CD14-positive monocyte (primary cell): Measurements from ENCODE around the gene CNIH3. TPM values are rescaled to one million over a fixed set of nuclear protein-coding genes. Genes with fewer than 3 reads are reported as not detected.
A peak's percentile ranks its signal among the peaks of the same experiment; 100 is the strongest.

ENCODE experiments used
- DNase-seq, 3 donors: peaks; one replicate each; pipeline ENCODE4 v3.0.0-alpha.2; 2011 to 2022
- H2AFZ ChIP-seq: 2 replicates; pipeline ENCODE4 v1.6.0; 2012; ENCODE audit warnings: mild to moderate bottlenecking, low read depth, low read length, inconsistent platforms; ENCODE audit not compliant: insufficient read depth, poor library complexity, severe bottlenecking
- H3K27ac ChIP-seq, 2 donors: 1 replicate in 1 of 2; 2 replicates in 1 of 2; pipeline ENCODE4 v1.5.1; 2012 to 2013; ENCODE audit warnings: low read length in 2 of 2, control low read depth in 1 of 2, inconsistent platforms in 1 of 2, low read depth in 1 of 2, mild to moderate bottlenecking in 1 of 2
- H3K27me3 ChIP-seq, 2 donors: one replicate each; pipeline versions ENCODE4 v1.6.0 to v1.6.1; 2011 to 2013; ENCODE audit warnings: low read length in 2 of 2; ENCODE audit not compliant: control insufficient read depth in 2 of 2, insufficient read depth in 2 of 2
- H3K36me3 ChIP-seq, 2 donors: replicated peaks in 1 of 2; 1 replicate in 1 of 2; 2 replicates in 1 of 2; pipeline versions ENCODE4 v1.5.1 to v1.6.1; 2012 to 2013; ENCODE audit warnings: low read length in 2 of 2, control low read depth in 1 of 2, inconsistent platforms in 1 of 2, mild to moderate bottlenecking in 1 of 2; ENCODE audit not compliant: insufficient read depth in 2 of 2, control insufficient read depth in 1 of 2
- H3K4me1 ChIP-seq, 2 donors: 1 replicate in 1 of 2; 2 replicates in 1 of 2; pipeline versions ENCODE4 v1.5.1 to v1.6.1; 2012 to 2013; ENCODE audit warnings: low read length in 2 of 2, control low read depth in 1 of 2, inconsistent platforms in 1 of 2, mild to moderate bottlenecking in 1 of 2, moderate library complexity in 1 of 2; ENCODE audit not compliant: insufficient read depth in 2 of 2, control insufficient read depth in 1 of 2
- H3K4me2 ChIP-seq: replicated peaks from 2 replicates; pipeline ENCODE3; 2012; ENCODE audit warnings: low read length, moderate library complexity, mild to moderate bottlenecking; ENCODE audit not compliant: poor library complexity, severe bottlenecking; ENCODE audit errors: extremely low read depth
- H3K4me3 ChIP-seq, 3 experiments: fragments of 200-600 bp in 1 of 3; sonication (generic) in 1 of 3; replicated peaks in 1 of 3; 1 replicate in 2 of 3; 2 replicates in 1 of 3; pipeline ENCODE4 v1.5.1; 2011 to 2013; ENCODE audit warnings: low read length in 3 of 3, mild to moderate bottlenecking in 3 of 3, control low read depth in 2 of 3, low read depth in 2 of 3, inconsistent platforms in 1 of 3, moderate library complexity in 1 of 3
- H3K79me2 ChIP-seq: 2 replicates; pipeline ENCODE4 v1.6.0; 2012; ENCODE audit warnings: mild to moderate bottlenecking, control low read depth, inconsistent platforms, low read length, moderate library complexity; ENCODE audit not compliant: insufficient read depth
- H3K9ac ChIP-seq: 2 replicates; pipeline ENCODE4 v1.6.0; 2017; ENCODE audit warnings: low read length, mild to moderate bottlenecking; ENCODE audit not compliant: insufficient read depth, poor library complexity, severe bottlenecking
- H3K9me3 ChIP-seq, 2 donors: replicated peaks in 1 of 2; 1 replicate in 1 of 2; 2 replicates in 1 of 2; pipeline versions ENCODE4 v1.5.1 to v1.6.1; 2012 to 2013; ENCODE audit warnings: low read length in 2 of 2, control low read depth in 1 of 2; ENCODE audit not compliant: control insufficient read depth in 1 of 2, insufficient read depth in 1 of 2
- H4K20me1 ChIP-seq: 2 replicates; pipeline ENCODE4 v1.6.0; 2012; ENCODE audit warnings: mild to moderate bottlenecking, low read length, control low read depth, moderate library complexity; ENCODE audit not compliant: insufficient read depth
- H3K27ac Mint-ChIP-seq, 7 donors: one replicate each; pipeline ENCODE4 v1.8.0; 2020; ENCODE audit warnings: mild to moderate bottlenecking in 7 of 7, mixed read lengths in 7 of 7, moderate library complexity in 6 of 7, inconsistent platforms in 2 of 7
- H3K27me3 Mint-ChIP-seq, 3 donors: one replicate each; pipeline ENCODE4 v1.8.0; 2021 to 2022; ENCODE audit warnings: low read depth in 3 of 3, mild to moderate bottlenecking in 3 of 3, mixed read lengths in 3 of 3, moderate library complexity in 3 of 3, inconsistent platforms in 1 of 3
- H3K36me3 Mint-ChIP-seq, 2 donors: one replicate each; pipeline ENCODE4 v1.8.0; 2020; ENCODE audit warnings: mixed read lengths in 2 of 2, inconsistent platforms in 1 of 2, mild to moderate bottlenecking in 1 of 2
- H3K4me1 Mint-ChIP-seq: one replicate; pipeline ENCODE4 v1.8.0; 2020; ENCODE audit warnings: mild to moderate bottlenecking, mixed read lengths
- H3K4me3 Mint-ChIP-seq, 2 donors: one replicate each; pipeline ENCODE4 v1.8.0; 2020; ENCODE audit warnings: mild to moderate bottlenecking in 2 of 2, mixed read lengths in 2 of 2, moderate library complexity in 1 of 2
- H3K9me3 Mint-ChIP-seq, 7 donors: one replicate each; pipeline ENCODE4 v1.8.0; 2020 to 2022; ENCODE audit warnings: mixed read lengths in 7 of 7, mild to moderate bottlenecking in 6 of 7, moderate library complexity in 6 of 7, inconsistent platforms in 2 of 7
- WGBS: methylation state at CpG from one replicate; pipeline ENCODE4 v1.1.5; 2013; ENCODE audit warnings: missing lambda C conversion rate; ENCODE audit not compliant: insufficient coverage; 5-methylcytosine and 5-hydroxymethylcytosine counted together
- intact Hi-C, 2 donors: fragments of 100-400 bp; cut with micrococcal nuclease; formaldehyde crosslinking; loops; one replicate each; pipeline versions ENCODE4 v1.15.0 to v1.15.1; 2023
- polyA plus RNA-seq, 3 donors: library from polyadenylated mRNA; depleted of rRNA in 1 of 3; unstranded in 2 of 3; stranded (reverse) in 1 of 3; fragments of 300-500 nt in 2 of 3; fragments of >200 nt in 1 of 3; fragmentation: Illumina TruSeq in 2 of 3; gene quantifications; 1 replicate in 2 of 3; 2 replicates in 1 of 3; pipeline ENCODE4 v1.2.3, GENCODE V29; 2012 to 2021
- TF ChIP-seq, protein P1 (sequence below): fragments of 200-600 bp; IDR thresholded peaks from one replicate; pipeline ENCODE4 v1.8.0; 2022; ENCODE audit warnings: antibody characterized with exemption, mild to moderate bottlenecking

CNIH3 gene
- polyA plus RNA-seq, 3 donors: 0.37 TPM; not detected in 2

DNA sequence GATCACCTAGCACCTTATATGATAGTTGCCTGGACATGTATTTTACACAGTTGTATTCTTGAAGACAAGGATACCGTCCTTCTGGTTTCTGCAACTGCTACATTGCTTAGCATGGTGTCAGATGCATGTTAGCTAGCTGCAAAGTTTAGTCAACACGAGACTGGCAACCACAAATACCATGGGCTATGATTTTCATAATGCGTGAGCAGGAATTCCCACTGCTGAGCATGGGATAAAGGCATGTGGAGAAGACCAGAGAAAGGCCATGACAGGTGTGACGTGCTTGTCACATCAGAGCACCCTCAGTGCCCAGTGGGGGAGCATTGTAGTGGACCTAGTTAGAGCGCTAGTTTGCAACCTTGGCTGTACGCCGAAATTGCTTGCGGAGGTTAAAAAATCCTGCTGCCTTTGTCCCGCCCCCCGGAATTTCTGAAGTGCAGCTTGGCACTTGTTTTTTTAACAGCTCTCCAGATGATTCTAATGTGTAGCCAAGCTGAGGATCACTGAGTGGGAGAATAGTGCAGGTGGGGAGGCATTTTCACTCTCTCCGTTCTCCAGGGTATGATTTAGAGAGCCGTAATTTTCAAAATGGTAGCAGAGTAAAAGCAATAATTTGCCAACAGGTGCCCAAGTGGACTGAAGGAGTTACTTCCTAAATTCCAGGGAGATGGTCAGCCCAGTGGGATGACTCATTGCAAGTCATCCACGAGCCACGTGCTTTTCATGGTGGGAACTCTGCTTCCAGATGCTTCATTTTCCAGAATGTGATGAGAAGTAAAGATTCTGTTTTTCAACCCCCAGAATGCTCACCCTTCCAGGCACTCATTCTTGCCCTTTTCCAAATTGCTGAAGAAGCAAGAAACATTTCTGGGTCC lies 81.0 kb downstream of the CNIH3 start:
- H3K27me3 ChIP-seq: no peaks in the 10 kb centered on the region
- Mint-ChIP-seq H3K27ac (no peak overlapping the region), H3K4me3 (no peak overlapping the region), H3K9me3 (peaks cover 0 to 3% (median 0%) of the 10 kb centered on the region in 7 donors), H3K27me3 (peaks cover 0 to 7% (median 6%) of the 10 kb centered on the region in 3 donors), H3K4me1 (no peaks in the 10 kb centered on the region), H3K36me3 (no peaks in the 10 kb centered on the region)
- H3K27ac ChIP-seq: no peak overlapping the region
- H3K4me3 ChIP-seq: no peak overlapping the region
- 94% methylated on average over 11 of the region's 14 CpGs for WGBS
- H3K4me1 ChIP-seq: no peaks in the 10 kb centered on the region
- no peaks in the 10 kb centered on the region for H3K9me3 ChIP-seq
- no peak overlapping the region for H3K4me2 ChIP-seq
- intact Hi-C loops: no loop called here
- no peaks in the 10 kb centered on the region for H3K79me2 ChIP-seq
- H2AFZ ChIP-seq: no peak overlapping the region
- no peak overlapping the region for H3K9ac ChIP-seq
- no peak for DNase-seq
- no peaks in the 10 kb centered on the region for H3K36me3 ChIP-seq
- no peaks in the 10 kb centered on the region for H4K20me1 ChIP-seq
- TF ChIP-seq, protein P1, sequence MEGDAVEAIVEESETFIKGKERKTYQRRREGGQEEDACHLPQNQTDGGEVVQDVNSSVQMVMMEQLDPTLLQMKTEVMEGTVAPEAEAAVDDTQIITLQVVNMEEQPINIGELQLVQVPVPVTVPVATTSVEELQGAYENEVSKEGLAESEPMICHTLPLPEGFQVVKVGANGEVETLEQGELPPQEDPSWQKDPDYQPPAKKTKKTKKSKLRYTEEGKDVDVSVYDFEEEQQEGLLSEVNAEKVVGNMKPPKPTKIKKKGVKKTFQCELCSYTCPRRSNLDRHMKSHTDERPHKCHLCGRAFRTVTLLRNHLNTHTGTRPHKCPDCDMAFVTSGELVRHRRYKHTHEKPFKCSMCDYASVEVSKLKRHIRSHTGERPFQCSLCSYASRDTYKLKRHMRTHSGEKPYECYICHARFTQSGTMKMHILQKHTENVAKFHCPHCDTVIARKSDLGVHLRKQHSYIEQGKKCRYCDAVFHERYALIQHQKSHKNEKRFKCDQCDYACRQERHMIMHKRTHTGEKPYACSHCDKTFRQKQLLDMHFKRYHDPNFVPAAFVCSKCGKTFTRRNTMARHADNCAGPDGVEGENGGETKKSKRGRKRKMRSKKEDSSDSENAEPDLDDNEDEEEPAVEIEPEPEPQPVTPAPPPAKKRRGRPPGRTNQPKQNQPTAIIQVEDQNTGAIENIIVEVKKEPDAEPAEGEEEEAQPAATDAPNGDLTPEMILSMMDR: no peak

DNA sequence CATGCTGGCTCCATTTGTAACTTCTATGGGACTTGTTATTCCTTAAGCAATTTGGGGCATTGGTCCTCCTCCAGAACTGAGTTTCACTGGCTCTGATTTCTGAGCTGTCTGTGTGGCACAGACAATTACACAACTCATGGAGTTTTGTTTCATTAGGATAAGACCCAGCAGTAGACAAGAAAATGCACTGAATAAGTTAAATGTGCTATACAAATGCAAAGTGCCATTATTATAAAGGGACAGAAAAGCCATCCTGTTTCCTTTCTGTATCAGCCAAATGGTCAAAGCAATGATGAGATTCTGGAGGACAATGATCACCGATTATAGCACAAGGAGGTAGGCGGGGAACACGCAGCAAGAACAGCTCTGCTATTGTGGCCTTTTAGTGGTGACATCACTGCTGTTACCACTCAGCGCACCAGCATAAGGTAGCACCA lies 81.9 kb downstream of the CNIH3 start:
- WGBS: 96% methylated on average over 4 of the region's 4 CpGs
- Histone ChIP-seq H3K9me3 (no peaks in the 10 kb centered on the region), H3K27me3 (no peaks in the 10 kb centered on the region), H3K36me3 (no peaks in the 10 kb centered on the region), H2AFZ (no peak overlapping the region), H3K4me1 (no peaks in the 10 kb centered on the region), H3K79me2 (no peaks in the 10 kb centered on the region), H3K27ac (no peak overlapping the region), H3K4me2 (no peak overlapping the region), H4K20me1 (no peaks in the 10 kb centered on the region), H3K4me3 (no peak overlapping the region), H3K9ac (no peak overlapping the region)
- intact Hi-C loops: no loop called here
- TF ChIP-seq, protein P1: no peak
- Mint-ChIP-seq H3K4me1 (no peaks in the 10 kb centered on the region), H3K4me3 (no peak overlapping the region), H3K9me3 (peaks cover 0 to 3% (median 0%) of the 10 kb centered on the region in 7 donors), H3K36me3 (no peaks in the 10 kb centered on the region), H3K27me3 (peaks cover 0 to 6% (median 6%) of the 10 kb centered on the region in 3 donors), H3K27ac (peak overlapping the region in 1 of 7 donors; percentile 32)
- DNase-seq: no peak
